GM13976 (cell line): ENCODE results near the gene RFX2.

Experiments used
- DNase-seq: peaks from one replicate; pipeline ENCODE4 v3.0.0; 2012; ENCODE audit warnings: low spot score
- CTCF ChIP-seq: IDR thresholded peaks from 2 replicates; pipeline ENCODE4 v1.5.1; 2012; ENCODE audit warnings: borderline replicate concordance, mild to moderate bottlenecking; ENCODE audit not compliant: insufficient read depth; ENCODE audit errors: extremely low read depth, missing control alignments, control extremely low read depth
- in situ Hi-C: fragments of 300-500 bp; cut with MboI; formaldehyde crosslinking; loops from one replicate; pipeline ENCODE4 v1.12.0; 2022; ENCODE audit warnings: low sequenced_read_pairs, mixed read lengths, inconsistent platforms; ENCODE audit not compliant: unreplicated experiment

The RFX2 gene

GRCh38 chr19:5947435-5947834 is 162.9 kb downstream of the RFX2 start:
- no peak for TF ChIP-seq CTCF
- in situ Hi-C loops, result no loop called here
- DNase-seq, result no peak

GRCh38 chr19:5943623-5944022 is 166.7 kb downstream of the RFX2 start:
- TF ChIP-seq CTCF, result no peak
- in situ Hi-C loops, result no loop called here
- no peak for DNase-seq
